ENCODE data around the gene PKDCC. TPM values are rescaled to one million over a fixed set of nuclear protein-coding genes. Genes with fewer than 3 reads are reported as not detected.

PKDCC gene
- total RNA-seq, 1 donor from 2014 or later, result 123 TPM

DNA sequence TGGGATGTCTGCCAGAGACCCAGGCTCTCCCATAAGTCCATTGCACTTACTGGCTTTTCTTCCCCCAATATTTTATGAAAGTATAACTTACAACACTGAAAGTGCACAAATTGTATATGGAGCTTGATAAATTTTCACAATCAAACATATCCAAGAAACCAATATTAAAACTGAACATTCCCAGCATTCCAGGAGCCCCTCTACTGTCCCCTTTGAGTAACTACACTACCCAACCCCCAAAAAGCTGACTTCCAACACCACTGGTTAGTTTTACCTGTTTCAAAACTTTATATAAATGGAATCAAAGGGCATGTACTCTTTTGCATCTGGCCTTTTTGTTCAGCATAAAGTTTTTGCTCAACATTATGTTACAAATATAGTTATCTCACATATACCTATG lies 35.2 kb upstream of the PKDCC start:
- TF ChIP-seq, protein P1, sequence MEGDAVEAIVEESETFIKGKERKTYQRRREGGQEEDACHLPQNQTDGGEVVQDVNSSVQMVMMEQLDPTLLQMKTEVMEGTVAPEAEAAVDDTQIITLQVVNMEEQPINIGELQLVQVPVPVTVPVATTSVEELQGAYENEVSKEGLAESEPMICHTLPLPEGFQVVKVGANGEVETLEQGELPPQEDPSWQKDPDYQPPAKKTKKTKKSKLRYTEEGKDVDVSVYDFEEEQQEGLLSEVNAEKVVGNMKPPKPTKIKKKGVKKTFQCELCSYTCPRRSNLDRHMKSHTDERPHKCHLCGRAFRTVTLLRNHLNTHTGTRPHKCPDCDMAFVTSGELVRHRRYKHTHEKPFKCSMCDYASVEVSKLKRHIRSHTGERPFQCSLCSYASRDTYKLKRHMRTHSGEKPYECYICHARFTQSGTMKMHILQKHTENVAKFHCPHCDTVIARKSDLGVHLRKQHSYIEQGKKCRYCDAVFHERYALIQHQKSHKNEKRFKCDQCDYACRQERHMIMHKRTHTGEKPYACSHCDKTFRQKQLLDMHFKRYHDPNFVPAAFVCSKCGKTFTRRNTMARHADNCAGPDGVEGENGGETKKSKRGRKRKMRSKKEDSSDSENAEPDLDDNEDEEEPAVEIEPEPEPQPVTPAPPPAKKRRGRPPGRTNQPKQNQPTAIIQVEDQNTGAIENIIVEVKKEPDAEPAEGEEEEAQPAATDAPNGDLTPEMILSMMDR (IDR thresholded peaks at IDR 0.05; ENCODE audit: unreplicated experiment), result no peak
- Mint-ChIP-seq H3K9me3 (no peaks in the 10 kb centered on the region), H3K36me3 (no peaks in the 10 kb centered on the region), H3K27ac (no peak overlapping the region), H3K4me1 (peaks cover 14% of the 10 kb centered on the region), H3K27me3 (ENCODE audit: low read depth) (no peaks in the 10 kb centered on the region), H3K4me3 (no peak overlapping the region)
- no peak for DNase-seq (ENCODE audit: low spot score in 2 of 2, unreplicated experiment in 2 of 2)

DNA sequence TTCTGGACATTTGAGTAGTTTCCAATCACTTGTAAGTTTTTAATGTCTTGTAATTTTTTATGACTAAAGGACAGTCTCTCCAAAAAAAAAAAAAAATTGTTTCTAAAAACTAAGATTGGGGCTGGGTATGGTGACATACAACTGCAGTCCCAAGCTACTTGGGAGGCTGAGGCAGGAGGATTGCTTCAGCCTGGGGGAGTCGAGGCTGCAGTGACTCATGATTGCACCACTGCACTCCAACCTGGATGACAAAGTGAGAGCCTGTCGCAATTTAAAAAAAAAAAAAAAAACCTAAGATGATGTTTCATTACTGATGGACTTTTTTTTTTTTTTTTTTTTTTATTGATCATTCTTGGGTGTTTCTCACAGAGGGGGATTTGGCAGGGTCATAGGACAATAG lies 34.4 kb upstream of the PKDCC start:
- Mint-ChIP-seq H3K36me3 (no peaks in the 10 kb centered on the region), H3K27ac (no peak overlapping the region), H3K9me3 (no peaks in the 10 kb centered on the region), H3K4me1 (peaks cover 10% of the 10 kb centered on the region), H3K27me3 (ENCODE audit: low read depth) (no peaks in the 10 kb centered on the region), H3K4me3 (no peak overlapping the region)
- DNase-seq (ENCODE audit: low spot score in 2 of 2, unreplicated experiment in 2 of 2), result no peak
- TF ChIP-seq, protein P1 (IDR thresholded peaks at IDR 0.05; ENCODE audit: unreplicated experiment), result no peak

DNA sequence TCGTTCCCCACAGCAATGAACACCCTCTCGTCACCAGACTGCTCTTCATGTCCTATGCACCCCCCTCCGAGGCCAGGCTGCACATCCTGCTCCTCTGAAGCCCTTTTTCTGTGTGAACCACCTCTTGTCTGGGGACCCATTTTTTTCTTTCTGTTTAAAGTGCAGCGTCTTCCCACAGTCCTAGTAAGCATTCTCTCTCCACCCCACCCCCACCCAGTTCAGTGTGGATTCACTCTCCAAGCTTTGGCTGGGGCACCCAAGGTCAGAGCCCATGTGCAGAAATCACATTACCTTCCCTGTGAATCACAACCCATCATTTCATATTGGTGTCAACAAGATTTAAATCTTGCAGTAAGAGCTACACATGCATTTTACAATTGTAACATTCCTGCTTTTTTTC lies 26.4 kb upstream of the PKDCC start:
- Mint-ChIP-seq H3K36me3 (peaks cover 2% of the 10 kb centered on the region), H3K27ac (peak overlapping the region; percentile 92), H3K4me3 (no peak overlapping the region), H3K9me3 (peaks cover 7% of the 10 kb centered on the region), H3K4me1 (peaks cover 40% of the 10 kb centered on the region), H3K27me3 (ENCODE audit: low read depth) (no peaks in the 10 kb centered on the region)
- DNase-seq (ENCODE audit: low spot score in 2 of 2, unreplicated experiment in 2 of 2), result no peak
- TF ChIP-seq, protein P1 (IDR thresholded peaks at IDR 0.05; ENCODE audit: unreplicated experiment), result no peak

DNA sequence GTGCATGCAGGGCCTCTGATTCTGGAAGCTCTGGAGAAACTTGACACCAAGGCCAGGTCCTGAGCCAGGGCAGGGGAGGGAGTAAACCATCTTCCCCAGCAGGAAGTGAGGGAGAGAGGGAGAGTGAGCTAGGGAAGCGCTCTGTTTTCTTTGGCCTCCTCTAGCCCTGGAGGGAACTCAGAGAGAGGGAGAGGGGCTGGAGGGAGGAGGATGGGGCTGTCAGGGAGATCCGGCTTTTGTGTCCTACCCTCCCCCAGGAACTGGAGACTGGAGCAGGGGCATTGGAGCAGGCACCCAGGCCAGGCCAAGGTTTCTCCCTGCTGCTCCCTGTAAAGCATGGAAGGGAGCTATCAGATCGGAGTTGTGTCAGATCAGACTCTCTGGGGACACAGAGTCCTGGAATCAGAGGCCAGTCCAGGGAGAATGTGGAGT lies 22.7 kb upstream of the PKDCC start:
- Mint-ChIP-seq H3K4me1 (peaks cover 70% of the 10 kb centered on the region), H3K4me3 (no peak overlapping the region), H3K9me3 (peaks cover 7% of the 10 kb centered on the region), H3K27ac (peak overlapping the region; percentile 90), H3K27me3 (ENCODE audit: low read depth) (no peaks in the 10 kb centered on the region), H3K36me3 (peaks cover 2% of the 10 kb centered on the region)
- TF ChIP-seq, protein P1 (IDR thresholded peaks at IDR 0.05; ENCODE audit: unreplicated experiment), result no peak
- no peak for DNase-seq (ENCODE audit: low spot score in 2 of 2, unreplicated experiment in 2 of 2)

DNA sequence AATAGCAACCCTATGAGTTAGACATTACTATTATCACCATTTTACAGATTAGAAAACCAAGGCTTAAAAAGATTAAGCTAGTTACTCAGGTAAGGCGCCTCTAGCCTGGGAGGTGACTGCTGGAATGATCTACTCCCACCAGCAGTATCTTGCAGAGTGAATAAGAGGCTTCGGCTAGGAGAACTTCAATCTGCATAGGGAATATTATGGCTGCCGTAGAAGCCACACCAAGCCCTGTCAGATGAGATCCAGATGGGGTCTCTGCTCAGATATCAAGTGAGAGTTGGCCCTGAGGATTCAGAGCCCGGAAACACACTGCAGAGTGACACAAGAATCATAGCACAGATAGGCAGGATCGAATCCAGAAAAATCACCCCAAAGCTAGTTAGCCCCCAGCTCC lies 21.5 kb upstream of the PKDCC start:
- Mint-ChIP-seq H3K9me3 (peaks cover 7% of the 10 kb centered on the region), H3K4me1 (peaks cover 78% of the 10 kb centered on the region), H3K27ac (peak overlapping the region; percentile 28), H3K36me3 (peaks cover 2% of the 10 kb centered on the region), H3K27me3 (ENCODE audit: low read depth) (no peaks in the 10 kb centered on the region), H3K4me3 (no peak overlapping the region)
- TF ChIP-seq, protein P1 (IDR thresholded peaks at IDR 0.05; ENCODE audit: unreplicated experiment), result no peak
- no peak for DNase-seq (ENCODE audit: low spot score in 2 of 2, unreplicated experiment in 2 of 2)

DNA sequence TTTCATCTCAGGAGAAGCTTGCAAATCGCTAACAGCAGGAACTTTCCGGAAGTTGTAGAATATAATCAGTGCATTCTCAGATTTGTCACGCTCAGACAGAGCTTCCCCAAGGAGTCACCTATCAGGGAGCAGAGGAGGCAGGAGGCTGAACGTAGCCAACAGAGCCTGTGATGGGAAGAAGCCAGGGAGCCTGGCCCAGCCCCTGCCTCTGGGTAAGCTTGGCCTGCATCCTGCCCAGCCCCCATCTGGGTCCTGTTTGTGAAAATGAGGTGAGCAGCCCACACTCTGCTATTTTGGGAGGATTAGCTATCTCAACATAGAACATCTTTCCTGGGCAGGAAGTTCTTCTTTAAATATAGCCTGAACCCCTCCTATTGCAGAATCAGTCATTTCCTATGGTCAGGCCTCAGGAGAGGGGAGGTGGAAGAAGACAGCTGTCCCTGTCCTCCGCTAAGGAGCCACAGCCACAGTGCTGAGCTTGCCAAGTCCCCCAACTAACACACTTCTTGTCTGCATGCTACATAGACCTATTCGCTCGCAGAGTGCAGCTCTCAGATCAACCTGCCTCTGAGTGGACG lies 19.2 kb upstream of the PKDCC start:
- Mint-ChIP-seq H3K9me3 (no peaks in the 10 kb centered on the region), H3K36me3 (no peaks in the 10 kb centered on the region), H3K27ac (peak overlapping the region; percentile 88), H3K27me3 (ENCODE audit: low read depth) (no peaks in the 10 kb centered on the region), H3K4me3 (no peak overlapping the region), H3K4me1 (peaks cover 78% of the 10 kb centered on the region)
- TF ChIP-seq, protein P1 (IDR thresholded peaks at IDR 0.05; ENCODE audit: unreplicated experiment), result no peak
- DNase-seq (ENCODE audit: low spot score in 2 of 2, unreplicated experiment in 2 of 2), result no peak

Measured in mesothelial cell of epicardium (in vitro differentiated cells).